GM21528 (cell line): Measurements from ENCODE around the gene ZDHHC24.

Experiments used
- ATAC-seq: cut with Tn5 transposase; IDR thresholded peaks from one replicate; pipeline ENCODE4 v1.9.1; 2021; ENCODE audit warnings: mild to moderate bottlenecking, moderate library complexity; ENCODE audit not compliant: unreplicated experiment, low FRiP score

Gene ZDHHC24

GRCh38 chr11:66505276-66505816, 40.5 kb downstream of the ZDHHC24 start:
- no peak for ATAC-seq

DNA sequence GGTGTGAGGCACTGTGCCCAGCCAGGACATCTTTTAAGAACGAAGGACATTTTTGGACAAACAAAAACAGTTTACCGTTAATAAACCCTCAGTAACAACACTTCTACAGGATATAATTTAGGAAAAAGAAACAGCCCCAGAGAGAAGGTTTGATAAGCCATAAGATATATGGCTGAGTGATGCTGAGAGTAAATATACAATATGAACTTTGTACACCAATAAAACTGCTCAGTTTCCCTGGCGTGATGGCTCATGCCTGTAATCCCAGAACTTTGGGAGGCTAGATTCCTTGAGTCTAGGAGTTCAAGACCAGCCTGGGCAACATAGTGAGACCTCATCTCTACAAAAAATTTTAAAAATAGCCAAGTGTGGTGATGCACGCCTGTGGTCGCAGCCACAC, 47.3 kb downstream of the ZDHHC24 start:
- no peak for ATAC-seq

DNA sequence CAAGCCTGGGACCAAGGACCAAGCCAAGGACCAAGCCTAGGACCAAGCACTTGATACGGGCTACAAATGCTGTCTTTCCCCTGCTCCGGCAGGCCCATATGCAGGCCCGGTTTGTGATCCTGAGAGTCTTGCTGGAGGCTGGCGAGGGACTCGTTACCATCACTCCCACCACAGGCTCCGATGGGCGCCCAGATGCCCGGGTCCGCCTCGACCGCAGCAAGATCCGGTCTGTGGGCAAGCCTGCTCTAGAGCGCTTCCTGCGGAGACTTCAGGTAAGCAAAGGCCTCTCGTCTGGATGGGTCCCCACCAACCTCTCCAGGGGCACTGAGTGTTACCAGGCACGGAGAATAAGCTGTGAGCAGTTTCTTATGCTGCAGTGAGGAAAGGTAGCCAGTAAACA, 48.6 kb downstream of the ZDHHC24 start:
- ATAC-seq = no peak

DNA sequence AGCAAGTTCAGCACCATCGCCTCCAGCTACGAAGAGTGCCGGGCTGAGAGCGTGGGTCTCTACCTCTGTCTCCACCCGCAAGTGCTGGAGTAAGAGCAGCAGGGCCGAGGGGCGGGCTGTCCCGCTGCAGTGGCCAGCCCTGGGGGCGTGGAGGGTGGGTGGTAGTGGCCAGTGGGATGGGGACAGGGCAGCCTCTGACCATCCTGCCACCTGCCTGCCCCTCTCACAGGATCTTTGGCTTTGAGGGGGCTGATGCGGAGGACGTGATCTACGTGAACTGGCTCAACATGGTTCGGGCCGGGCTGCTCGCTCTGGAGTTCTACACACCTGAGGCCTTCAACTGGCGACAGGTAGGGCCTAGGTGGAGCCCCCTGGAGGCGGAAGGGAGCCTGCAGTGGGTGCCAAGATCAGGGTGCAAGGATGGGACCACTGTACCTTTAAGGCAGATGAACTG, 50.4 kb downstream of the ZDHHC24 start:
- no peak for ATAC-seq

DNA sequence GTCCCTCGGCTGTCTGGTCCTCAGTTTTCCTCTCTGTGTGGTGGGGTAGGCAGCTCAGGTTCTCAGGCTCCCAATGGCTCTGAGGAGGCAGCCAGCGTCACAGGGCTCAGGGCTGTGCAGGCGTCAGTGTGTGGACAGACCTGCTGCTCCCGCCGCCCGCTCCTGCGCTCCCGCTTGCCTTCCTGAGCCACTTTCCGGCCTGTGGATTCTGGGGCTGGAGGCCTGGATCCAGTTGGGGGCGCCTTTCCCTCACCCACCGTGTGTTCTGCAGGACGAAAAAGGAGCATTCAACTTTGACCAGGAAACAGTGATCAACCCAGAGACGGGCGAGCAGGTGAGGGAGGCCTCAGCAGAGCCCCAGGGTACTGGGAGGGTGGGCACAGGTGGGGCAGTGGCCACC, 50.9 kb downstream of the ZDHHC24 start:
- ATAC-seq = no peak

- no peak for ATAC-seq
Observed at GRCh38 chr11:66494458-66494857, 51.4 kb downstream of the ZDHHC24 start.

DNA sequence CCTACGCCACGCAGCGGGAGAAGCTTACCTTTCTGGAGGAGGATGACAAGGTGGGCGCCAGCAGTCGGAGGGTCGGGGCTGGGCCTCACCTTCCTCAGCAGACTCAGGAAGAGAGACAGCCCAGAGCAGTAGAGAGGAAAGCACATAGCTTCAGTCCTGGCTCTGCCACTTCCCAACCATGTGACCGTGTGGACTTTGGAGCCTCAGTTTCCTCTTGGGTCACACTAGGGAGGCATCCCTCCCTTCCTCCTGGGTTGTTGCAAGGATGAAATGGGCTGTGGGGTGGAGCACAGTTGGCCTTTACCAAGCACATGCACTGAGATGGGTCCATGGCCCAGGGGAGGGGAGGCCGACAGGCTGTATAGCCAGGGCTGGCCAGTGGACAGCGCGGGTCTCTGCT, 52.7 kb downstream of the ZDHHC24 start:
- no peak for ATAC-seq

GRCh38 chr11:66492161-66492865, 53.5 kb downstream of the ZDHHC24 start:
- no peak for ATAC-seq

DNA sequence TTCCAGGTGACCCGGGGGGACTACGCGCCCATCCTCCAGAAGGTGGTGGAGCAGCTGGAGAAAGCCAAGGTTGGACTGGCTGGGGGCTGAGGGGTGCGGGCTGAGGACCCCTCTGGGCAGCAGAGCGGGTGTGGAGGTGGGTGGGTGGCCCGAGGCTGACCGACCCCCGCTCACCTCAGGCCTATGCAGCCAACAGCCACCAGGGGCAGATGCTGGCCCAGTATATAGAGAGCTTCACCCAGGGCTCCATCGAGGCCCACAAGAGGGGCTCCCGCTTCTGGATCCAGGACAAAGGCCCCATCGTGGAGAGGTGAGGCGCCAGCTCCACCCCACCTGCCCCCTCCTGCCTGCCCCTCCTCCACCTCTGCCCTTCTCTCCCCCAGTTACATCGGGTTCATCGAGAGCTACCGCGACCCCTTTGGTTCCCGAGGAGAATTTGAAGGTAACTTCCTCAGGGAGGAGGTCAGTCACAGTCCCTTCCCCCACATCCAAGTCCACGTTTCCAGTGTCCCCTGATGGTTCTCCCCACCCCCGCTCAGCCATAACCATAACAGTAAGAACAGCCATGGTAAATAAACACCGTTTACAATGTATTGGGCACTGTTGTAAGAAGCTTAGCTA, 54.4 kb downstream of the ZDHHC24 start:
- ATAC-seq = no peak

DNA sequence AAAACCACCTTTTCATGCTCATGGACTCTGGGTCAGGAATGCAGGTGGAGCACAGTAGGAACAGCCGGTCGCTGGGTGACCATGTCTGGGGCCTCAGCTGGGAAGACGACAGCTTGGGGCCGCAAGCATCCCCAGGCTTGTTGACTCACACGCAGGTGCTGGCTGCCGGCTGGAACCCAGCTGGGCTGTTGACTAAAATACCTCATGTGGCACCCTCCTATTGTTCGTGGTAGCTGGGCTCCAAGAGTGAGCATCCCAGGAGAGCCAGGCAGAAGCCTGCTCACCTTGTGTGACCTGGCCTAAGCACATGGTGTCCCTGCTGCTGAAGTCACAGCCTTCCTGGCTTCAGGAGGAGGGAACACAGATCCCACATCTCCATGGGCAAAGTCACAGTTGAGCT, 56.2 kb downstream of the ZDHHC24 start:
- ATAC-seq = no peak

DNA sequence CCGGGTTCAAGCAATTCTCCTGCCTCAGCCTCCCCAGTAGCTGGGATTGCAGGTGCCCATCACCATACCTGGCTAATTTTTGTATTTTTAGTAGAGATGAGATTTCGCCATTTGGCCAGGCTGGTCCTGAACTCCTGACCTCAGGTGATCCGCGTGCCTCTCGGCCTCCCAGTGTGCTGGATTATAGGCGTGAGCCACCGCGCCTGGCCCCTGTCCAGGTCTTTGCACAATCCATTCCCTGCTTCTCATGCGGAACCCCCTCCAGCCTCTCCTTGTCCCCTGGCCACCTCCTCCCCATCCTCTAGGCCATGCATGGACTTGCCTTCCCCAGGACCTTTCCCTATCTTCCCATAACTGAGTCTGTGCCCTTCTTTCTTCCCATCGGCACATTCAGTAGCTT, 56.9 kb downstream of the ZDHHC24 start:
- ATAC-seq = no peak

- no peak for ATAC-seq
Observed at GRCh38 chr11:66484806-66485380, 61.0 kb downstream of the ZDHHC24 start.

DNA sequence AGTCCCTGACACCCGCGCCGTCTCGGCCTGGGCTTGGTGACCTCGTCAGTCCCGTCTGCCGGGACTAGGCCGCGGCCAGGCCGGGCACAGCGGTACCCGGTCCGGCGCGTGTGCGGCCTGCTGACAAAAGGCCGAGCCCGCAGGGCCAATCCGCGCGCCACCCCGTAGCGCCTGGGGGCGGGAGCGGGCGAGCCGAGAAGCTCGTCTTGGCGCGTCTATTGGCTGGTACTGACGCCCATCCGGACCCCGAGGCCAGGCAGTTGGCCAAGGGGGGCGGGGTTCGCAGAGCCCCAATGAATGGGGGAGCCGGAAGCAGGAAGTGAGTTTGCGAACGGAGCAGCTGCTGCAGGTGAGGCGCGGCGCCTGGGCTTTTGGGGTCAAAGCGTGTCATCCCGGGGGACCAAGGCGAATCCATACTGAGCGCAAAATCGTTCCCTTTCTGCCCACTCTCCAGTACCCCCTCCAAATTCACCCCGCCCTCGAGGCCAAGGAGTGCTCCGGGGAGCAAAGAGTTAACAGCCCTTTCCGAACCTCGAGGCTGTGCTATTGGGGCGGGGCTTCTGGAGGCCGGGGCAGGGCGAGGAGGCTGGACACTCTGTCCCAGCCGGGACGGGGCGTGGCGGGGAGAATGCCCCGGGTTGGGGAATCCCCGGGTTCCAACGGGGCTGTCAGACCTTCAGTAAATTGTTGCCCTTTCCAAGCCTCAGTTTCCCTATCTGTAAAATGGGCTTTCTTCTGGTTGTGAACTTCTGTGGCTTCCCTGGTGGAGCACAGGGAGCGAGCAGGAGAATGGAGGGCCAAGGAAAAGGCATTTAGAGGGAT, 65.5 kb downstream of the ZDHHC24 start, which contains the start of gene DPP3:
DPP3 (plus strand) TSS at position 318 of the 822 bp plus-strand sequence. CDS start 1,767 bp downstream, outside the sequence.
- peak; percentile 74 for ATAC-seq

DNA sequence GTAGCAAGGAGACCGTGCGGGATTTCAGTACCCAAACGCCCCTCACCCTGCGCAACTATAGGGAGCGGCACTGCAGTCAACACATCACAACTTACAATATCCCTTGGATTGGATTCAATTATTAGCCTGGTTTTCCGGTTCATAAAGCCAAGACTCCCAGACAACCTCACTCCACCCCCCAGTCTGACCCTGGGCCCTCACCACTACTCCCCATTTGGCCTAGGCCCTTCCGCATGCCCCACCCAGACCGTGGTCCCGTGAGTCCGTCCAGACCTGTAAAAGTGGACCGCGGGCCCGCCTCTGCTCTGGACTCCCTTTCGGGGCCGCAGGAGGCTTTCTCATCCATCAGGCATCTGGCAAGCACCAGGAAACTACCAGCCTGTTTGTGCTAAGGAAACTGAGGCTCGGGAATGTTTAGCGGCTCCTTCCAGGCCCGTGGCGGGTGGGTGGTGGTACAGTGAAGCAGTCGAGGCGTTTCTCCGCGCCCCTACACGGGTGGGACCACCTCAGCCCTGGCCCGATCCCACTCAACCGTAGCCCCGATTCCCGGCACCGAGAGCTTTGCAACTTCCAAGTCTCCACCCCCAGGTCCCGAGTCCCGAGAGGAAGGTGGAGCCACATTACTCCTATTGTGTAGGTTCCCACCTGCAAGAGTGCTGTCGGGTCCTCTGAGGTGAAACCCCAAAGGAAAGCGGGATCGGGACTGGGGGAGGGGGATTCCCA, 66.3 kb downstream of the ZDHHC24 start:
- peak; percentile 24 for ATAC-seq

GRCh38 chr11:66478729-66479393, 67.0 kb downstream of the ZDHHC24 start:
- no peak for ATAC-seq

- ATAC-seq = no peak
Observed at GRCh38 chr11:66477263-66478201, 68.3 kb downstream of the ZDHHC24 start.

DNA sequence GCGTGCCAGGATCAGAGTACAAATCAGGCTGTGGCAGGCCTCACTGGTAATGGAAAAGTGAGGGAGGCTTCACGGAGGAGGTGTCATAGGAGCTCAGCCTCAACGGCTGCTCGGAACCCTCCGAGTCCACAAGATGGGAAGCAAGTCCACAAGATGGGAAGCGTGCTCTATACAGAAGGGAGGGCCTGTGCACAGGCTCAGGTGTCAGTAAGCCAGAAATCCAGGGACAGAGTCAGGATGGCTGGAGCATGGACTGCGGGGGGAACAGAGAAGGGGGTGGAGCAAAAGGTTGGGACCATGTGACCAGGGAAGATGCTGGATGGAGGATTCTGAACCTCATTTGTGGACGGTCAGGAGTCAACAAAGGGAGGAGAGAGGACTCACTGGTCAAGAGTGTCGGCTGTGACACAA, 69.0 kb downstream of the ZDHHC24 start:
- ATAC-seq = no peak

DNA sequence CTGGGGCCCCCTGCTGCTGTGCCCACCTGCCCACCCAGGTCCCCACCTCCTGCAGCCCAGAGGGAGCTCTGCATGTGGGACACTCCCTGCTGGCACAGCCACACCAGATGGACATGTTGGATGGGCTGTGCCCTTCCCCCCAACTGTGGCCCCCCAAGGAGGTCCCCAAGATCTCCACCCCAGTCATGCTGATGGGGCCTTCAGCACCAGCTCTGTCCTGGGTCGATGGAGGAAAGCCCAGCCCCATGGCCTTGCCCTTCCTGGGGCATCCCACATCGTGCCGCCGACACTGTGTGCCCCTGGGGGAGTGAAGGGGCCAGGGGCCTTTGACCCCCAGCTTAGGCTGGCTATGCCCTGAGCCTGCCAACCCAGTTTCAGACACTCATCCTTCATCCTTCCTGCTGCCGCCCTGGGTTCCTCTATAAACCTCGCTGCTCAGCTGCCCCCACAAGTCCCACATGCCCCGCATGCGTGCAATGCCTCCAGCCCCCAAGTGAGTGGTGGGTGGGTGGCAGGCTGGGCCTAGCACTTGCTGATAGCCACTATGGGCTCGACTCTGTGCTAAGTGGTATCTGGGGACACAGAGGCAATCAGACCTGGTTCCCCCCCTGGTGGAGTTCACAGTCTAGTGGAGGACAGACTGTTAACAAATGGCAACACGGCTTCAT, 69.5 kb downstream of the ZDHHC24 start:
- no peak for ATAC-seq
